Stomach (tissue), 4 donors: Measurements from ENCODE around the gene CREB5.

Experiments
- CTCF ChIP-seq, 7 experiments: fragments of 450-650 bp in 4 of 7; fragments of 200-600 bp in 3 of 7; sonication (generic) in 3 of 7; IDR thresholded peaks; one replicate each; pipeline ENCODE4 v1.5.1; 2016 to 2019; ENCODE audit warnings: antibody characterized with exemption in 7 of 7, control low read depth in 2 of 7, mild to moderate bottlenecking in 1 of 7
- EP300 ChIP-seq: sonication (generic); formaldehyde crosslinking; IDR thresholded peaks from one replicate; pipeline ENCODE4 v1.6.1; 2017; ENCODE audit warnings: antibody characterized with exemption
- POLR2A ChIP-seq, 4 donors: fragments of 450-650 bp; IDR thresholded peaks; one replicate each; pipeline ENCODE4 v1.6.1; 2016; ENCODE audit warnings: antibody characterized with exemption in 4 of 4, control low read depth in 2 of 4, mild to moderate bottlenecking in 1 of 4, moderate library complexity in 1 of 4
- POLR2AphosphoS5 ChIP-seq, 3 donors: sonication (generic); formaldehyde crosslinking; IDR thresholded peaks; one replicate each; pipeline ENCODE4 v1.6.1; 2016; ENCODE audit warnings: antibody characterized with exemption in 3 of 3

- TF ChIP-seq CTCF (IDR thresholded peaks at IDR 0.05), result no peak
- no peak for TF ChIP-seq EP300
- TF ChIP-seq POLR2A (IDR thresholded peaks at IDR 0.05), result no peak
- no peak for TF ChIP-seq POLR2AphosphoS5 (IDR thresholded peaks at IDR 0.05)
Measured at GRCh38 chr7:28517606-28518005, 105.3 kb downstream of the CREB5 start.
